ENCODE data around the gene LEFTY2. TPM values are rescaled to one million over a fixed set of nuclear protein-coding genes. Genes with fewer than 3 reads are reported as not detected.

LEFTY2 gene
- total and polyA plus RNA-seq, 2 donors (not counting 3 experiments of a cell fraction or from before 2014, with no cell fraction given), result 0.06 TPM; not detected in 1

GRCh38 chr1:225946082-225946620 is 5.1 kb upstream of the LEFTY2 start:
- Histone ChIP-seq H3K9ac (replicated peaks; ENCODE audit: extremely low read depth, insufficient read depth, low read length) (no peak overlapping the region), H3K9me3 (replicated peaks; ENCODE audit: control insufficient read depth, insufficient read depth, low read length) (no peaks in the 10 kb centered on the region), H3K4me1 (ENCODE audit: control insufficient read depth, extremely low read depth, insufficient read depth, low read length) (no peaks in the 10 kb centered on the region), H3K4me3 (replicated peaks in 1 of 3; ENCODE audit: insufficient read depth in 1 of 3, low read depth in 1 of 3, low read length in 3 of 3) (no peak overlapping the region), H3K27me3 (ENCODE audit: control insufficient read depth in 2 of 2, insufficient read depth in 2 of 2, low read length in 2 of 2) (peaks cover 6 to 12% of the 10 kb centered on the region in 2 experiments), H4K20me1 (replicated peaks; ENCODE audit: control insufficient read depth, extremely low read depth, insufficient read depth, low read length) (no peaks in the 10 kb centered on the region), H3K9me1 (replicated peaks; ENCODE audit: control insufficient read depth, extremely low read depth, insufficient read depth, low read length) (no peaks in the 10 kb centered on the region), H3K36me3 (ENCODE audit: control insufficient read depth in 2 of 2, extremely low read depth in 1 of 2, insufficient read depth in 2 of 2, low read length in 2 of 2) (no peaks in the 10 kb centered on the region), H2AFZ (ENCODE audit: low read depth, low read length) (no peak overlapping the region), H3K79me2 (ENCODE audit: control insufficient read depth, insufficient read depth, low read length) (no peaks in the 10 kb centered on the region), H3K4me2 (ENCODE audit: insufficient read depth, low read length) (no peak overlapping the region), H3K27ac (ENCODE audit: insufficient read depth, low read depth, low read length) (no peak overlapping the region)
- dilution Hi-C loops (cut with MboI; ENCODE audit: extremely low pct_ligation_motif_present, low sequenced_read_pairs) (no loop called here), intact Hi-C loops (cut with micrococcal nuclease) (no loop called here)
- DNase-seq (ENCODE audit: low read depth, low spot score) (no peak), FAIRE-seq (no peak)
- POLR2A ChIA-PET, result no interaction called here
- TF ChIP-seq FOS (IDR thresholded peaks at IDR 0.05; ENCODE audit: borderline replicate concordance, insufficient read depth, low read length) (no peak), EZH2 (IDR thresholded peaks at IDR 0.05; ENCODE audit: borderline replicate concordance, low read depth, low read length, severe bottlenecking) (no peak), POLR2A (IDR thresholded peaks at IDR 0.05; ENCODE audit: low read depth, low read length) (no peak), MAX (IDR thresholded peaks at IDR 0.05; ENCODE audit: insufficient read depth, insufficient read length) (no peak), GATA2 (IDR thresholded peaks at IDR 0.05; ENCODE audit: insufficient read depth, insufficient read length, low read depth, low read length) (no peak), POLR2AphosphoS5 (IDR thresholded peaks at IDR 0.05; ENCODE audit: insufficient read depth, low read depth, low read length) (no peak), CTCF (IDR thresholded peaks at IDR 0.05; ENCODE audit: extremely low read depth in 1 of 2, insufficient read depth in 1 of 2, low read depth in 1 of 2, low read length in 2 of 2) (no peak), JUN (IDR thresholded peaks at IDR 0.05; ENCODE audit: borderline replicate concordance, insufficient read depth, insufficient read length, low read depth) (no peak)
- no TSS peak for BruUV-seq (replicated peaks)
- CTCF ChIA-PET, result interaction anchor here (1.1 to 2.3 kb wide), 7 partner anchors 8 to 119 kb away, joined by 3 to 10 read pairs (median 4); partner anchors contain the start of gene PYCR2
